Peyer's patch (tissue), 4 donors: ENCODE results near the gene MIPEP.

ENCODE experiments used
- CTCF ChIP-seq, 6 experiments: fragments of 450-650 bp in 4 of 6; fragments of 200-600 bp in 2 of 6; sonication (generic) in 1 of 6; IDR thresholded peaks; one replicate each; pipeline ENCODE4 v1.5.1; 2017 to 2019; ENCODE audit warnings: antibody characterized with exemption in 6 of 6, mild to moderate bottlenecking in 3 of 6, moderate library complexity in 1 of 6
- POLR2A ChIP-seq, 2 donors: fragments of 450-650 bp; IDR thresholded peaks; one replicate each; pipeline ENCODE4 v1.5.1; 2017; ENCODE audit warnings: antibody characterized with exemption in 2 of 2, mild to moderate bottlenecking in 2 of 2, moderate library complexity in 2 of 2

- peak; percentile 70 to 92 (median 74) for TF ChIP-seq CTCF (IDR thresholded peaks at IDR 0.05)
- TF ChIP-seq POLR2A (IDR thresholded peaks at IDR 0.05), result peak; percentile 41 to 62
Observed at GRCh38 chr13:23888658-23889614, at the start of gene MIPEP.
